Jurkat, Clone E6-1 (cell line): ENCODE results near the gene MEF2C. TPM values are rescaled to one million over a fixed set of nuclear protein-coding genes. Genes with fewer than 3 reads are reported as not detected.
"Not testable (repeated sequence)": the region's sequence is repeated elsewhere in the genome, so short reads cannot be mapped to it uniquely, and the experiment has no call there.

ENCODE experiments used
- DNase-seq: peaks from one replicate; pipeline ENCODE4 v3.0.0-alpha.2; 2011; ENCODE audit warnings: low read depth, low spot score
- H3K4me3 ChIP-seq: 2 replicates; pipeline ENCODE4 v1.5.1; 2011; ENCODE audit warnings: mild to moderate bottlenecking, low read length, control low read depth, moderate library complexity
- polyA plus RNA-seq: library from polyadenylated mRNA; unstranded; fragments of >200 nt; gene quantifications from one replicate; pipeline ENCODE4 v1.2.1, GENCODE V29; 2012; ENCODE audit warnings: missing spikeins; ENCODE audit not compliant: insufficient read length, insufficient read depth

MEF2C gene
- 0.93 TPM for polyA plus RNA-seq

DNA sequence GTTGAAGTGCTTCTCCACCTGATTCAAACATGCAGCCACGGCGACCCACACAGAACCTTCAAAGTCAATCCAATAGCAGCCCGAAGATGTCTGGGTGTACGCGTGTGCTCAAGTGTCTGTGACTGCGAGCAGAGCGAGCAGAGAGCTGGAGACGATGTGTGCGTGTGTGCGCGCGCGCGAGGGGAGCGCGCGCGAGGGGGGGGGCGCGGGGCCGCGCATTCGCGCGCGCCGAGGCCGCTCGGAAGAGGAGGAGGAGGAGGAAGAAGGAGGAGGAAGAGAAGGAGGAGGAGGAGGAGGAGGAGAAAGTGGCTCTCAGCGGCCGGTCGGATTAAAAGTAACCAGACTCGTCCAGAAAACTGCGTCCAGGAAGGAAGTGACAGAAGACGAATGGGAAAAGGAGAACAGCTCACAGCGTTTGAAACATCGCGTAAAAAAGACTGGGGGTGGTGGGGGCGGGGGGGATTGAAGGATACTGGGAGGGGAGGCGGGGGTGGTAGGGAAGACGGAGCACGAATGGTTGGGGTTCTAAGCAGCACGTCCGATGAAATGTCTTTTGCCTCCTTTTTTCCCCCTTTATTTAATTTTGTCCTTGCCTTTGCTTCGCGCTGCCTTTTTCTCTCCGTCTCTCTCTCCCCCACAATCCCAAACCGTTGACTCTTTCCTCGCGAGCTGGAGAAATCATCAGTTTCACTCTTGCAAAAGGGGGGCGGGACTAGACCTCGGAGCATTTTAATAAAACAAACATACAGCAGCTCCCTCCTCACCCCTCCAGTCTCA, at the start of gene MEF2C:
MEF2C (minus strand) TSS at position 126 of the 777 bp plus-strand sequence. CDS start 59,396 bp downstream, outside the sequence.
- no peak for DNase-seq
- H3K4me3 ChIP-seq = no peak within 1 kb of the TSS

DNA sequence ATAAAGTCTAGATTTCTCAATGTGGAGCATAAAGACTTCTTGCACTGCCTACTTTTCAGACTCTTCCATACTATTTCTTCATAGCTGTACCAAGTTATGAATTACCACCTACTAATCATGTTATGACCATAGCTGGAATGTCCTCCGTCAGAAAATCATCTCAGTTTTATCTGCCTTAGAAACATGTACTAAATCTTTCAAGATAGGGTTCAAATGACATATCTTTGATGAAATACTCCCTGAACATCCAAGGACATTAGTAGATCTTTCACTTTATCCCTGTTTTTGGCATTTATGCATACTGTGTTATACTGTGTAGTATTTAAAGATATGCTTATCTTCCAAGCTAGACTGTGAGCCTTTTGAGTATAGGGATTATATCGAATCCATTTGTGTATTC, 49.6 kb upstream of the MEF2C start:
- no peak for DNase-seq
- no peak overlapping the region for H3K4me3 ChIP-seq

DNA sequence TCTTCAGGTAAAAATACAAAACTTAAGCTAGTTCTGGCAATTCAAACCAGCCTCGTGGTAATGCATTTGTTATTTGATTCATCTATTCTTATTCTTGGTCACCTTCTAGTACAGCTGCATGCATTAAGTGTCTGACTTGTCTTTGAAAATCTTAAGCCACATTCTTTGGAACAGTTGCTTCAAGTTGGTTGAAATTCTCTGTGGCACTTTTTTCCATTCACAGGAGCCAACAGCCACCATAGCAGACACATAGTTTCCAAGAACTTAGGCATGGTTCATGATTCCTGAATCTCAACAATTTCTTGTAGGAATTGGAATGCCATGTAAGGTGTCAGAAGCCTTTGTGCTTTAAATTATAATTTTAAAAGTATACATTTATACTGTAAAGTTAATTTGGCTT, 47.4 kb upstream of the MEF2C start:
- no peak for DNase-seq
- H3K4me3 ChIP-seq = no peak overlapping the region

DNA sequence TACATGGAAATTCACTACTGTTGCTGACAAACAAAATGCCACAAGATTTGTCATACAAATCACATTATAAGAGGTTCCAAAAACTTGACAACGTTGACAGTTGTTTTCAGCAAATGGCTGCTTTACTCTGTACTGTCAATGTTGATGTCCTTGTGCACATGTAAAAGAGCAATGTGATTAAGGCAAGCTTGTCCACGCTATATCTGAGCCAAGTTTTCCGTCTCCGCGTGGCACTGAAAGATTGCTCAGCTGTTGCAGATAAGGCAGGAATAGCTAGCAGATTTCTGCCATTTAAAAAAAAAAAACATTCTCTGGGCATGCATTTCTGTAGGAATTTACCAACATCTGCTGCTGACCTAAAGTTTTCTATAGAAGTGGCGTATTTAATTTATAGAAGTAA, 46.4 kb upstream of the MEF2C start:
- H3K4me3 ChIP-seq = no peak overlapping the region
- DNase-seq = no peak

DNA sequence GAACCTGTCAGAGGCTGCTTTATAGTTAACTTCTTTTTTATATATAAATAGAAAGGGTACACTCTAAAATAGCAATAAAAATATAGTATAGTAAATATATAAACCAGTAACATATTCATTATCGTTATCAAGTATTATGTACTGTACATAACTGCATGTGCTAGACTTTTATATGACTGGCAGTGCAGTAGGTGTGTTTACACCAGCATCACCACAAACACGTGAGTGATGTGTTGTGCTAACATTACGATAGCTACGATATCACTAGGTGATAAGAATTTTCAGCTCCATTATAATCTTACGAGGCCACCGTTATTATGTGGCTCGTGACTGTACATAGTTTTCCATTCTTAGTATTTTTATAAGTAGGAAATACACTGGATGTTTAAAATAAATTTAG, 43.8 kb upstream of the MEF2C start:
- DNase-seq = no peak
- H3K4me3 ChIP-seq = no peak overlapping the region

DNA sequence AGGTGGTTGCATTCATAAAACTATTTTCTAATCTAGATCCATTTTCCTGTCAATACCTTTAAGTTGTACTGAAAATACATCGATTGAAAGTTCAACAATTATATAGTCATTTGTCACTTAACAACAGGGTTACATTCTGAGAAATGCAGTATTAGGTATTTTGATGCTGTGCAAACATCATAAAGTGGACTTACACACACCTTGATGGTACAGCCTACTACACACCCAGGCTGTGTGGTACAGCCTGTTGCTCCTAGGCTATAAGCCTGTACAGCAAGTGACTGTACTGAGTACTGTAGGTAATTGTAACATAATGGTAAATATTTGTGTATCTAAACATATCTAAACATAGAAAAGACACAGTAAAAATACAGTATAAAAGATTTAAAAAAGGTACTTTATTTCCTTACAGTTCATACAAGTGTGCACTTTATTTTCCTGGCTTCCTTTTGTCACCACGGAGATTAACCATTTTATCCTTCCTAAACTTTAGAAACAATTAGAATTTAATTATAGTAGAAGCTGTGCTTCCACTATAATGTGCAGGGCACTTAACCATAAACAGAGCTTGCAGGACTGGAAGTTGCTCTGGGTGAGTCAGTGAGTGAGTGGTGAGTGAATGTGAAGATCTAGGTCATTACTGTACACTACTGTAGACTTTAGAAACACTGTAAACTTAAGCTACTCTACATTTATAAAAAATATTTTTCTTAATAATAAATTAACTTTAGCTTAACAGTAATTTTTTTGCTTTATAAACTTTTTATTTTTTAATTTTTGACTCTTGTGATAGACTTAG, 42.9 kb upstream of the MEF2C start:
- no peak for DNase-seq
- H3K4me3 ChIP-seq = no peak overlapping the region

DNA sequence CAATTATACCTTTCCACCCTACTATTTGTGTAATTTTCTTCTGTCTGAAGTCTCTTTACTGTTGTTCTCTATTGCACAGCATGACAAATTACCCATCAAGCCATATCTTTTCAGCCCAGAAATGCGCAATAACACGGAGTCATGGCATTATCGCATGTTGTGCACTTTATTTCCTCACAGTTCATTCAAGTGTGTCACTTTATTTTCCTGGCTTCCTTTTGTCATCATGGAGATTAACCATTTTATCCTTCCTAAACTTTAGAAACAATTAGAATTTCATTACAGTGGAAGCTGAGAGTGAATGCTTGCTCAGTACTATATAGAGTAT, 41.3 kb upstream of the MEF2C start:
- DNase-seq = no peak
- no peak overlapping the region for H3K4me3 ChIP-seq

DNA sequence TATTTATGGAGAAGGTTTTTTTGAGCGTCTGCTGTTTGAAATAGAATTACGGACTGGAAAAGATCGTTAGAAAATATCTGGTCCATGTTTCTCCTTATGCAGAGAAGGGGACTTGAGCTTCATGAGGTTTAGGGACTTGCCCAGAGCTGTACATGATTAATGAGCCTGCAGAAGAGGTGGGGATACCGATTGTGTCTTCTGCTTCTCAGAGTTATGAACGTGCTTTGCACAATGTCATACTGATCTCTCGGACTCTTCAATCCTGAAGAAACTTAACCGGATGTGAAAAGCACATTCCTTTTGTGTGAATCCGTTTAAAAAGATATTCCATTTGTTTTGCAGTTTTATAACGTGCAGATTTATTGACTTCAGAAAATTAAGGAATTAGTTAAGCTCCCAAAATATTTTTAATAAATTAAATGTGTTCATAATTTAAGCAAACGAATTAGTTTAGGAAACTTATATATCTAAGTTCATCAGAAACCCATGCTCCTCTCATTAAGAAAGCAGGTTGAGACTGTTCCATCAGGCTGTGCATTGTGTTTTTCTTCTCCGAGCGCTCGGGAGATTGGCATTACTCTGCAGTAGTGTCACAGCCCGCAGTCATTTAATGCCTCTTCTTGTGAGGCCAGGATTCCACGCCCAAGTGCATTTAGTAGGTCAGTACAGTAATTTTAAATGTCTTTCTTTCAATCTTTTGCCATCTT, 40.8 kb upstream of the MEF2C start:
- H3K4me3 ChIP-seq = no peak overlapping the region
- DNase-seq = no peak

DNA sequence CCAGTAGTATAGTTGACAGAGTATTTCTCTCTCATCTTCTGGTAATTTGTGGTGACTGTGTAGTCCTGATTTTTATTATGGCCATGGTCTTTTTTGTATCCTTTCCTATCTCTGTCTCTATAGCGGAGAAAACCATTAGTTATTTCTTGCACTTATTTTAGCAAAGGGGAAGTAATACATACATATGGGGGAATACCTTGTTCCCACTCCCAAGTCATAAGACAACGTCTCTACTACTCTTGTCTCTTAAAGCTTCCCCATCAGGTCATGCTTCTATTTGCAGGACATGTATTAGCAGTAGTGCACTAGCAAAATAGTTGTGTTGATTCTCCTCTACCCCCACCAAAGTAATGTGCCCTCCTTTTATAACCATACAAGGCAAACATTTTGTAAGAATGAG, 29.8 kb upstream of the MEF2C start:
- H3K4me3 ChIP-seq, DNase-seq: not testable (repeated sequence)

DNA sequence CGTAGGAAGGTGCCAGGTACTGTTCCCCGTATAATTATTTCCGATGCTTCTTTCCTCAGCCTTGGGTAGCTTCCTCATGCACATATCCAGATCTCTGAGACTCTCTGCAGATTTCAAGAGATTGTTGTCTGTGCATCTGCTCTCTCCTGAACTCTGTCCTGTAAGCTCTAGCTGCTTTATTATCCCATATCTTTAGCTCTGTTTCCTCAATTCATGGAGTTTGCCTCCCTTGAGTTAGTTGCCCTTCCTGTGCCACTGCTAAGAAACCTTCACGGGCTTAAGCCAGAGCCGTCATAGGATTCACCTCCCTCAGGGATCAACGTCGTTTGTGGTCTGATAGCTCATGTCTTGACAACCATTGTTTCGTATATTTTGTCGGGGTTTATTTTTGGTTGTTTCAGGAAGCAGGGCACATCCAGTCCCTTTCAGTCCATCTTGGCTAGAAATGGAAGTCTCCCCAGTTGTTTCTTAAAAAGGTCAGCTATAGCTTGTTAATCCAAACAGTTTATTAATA, 28.1 kb upstream of the MEF2C start:
- not testable (repeated sequence) for H3K4me3 ChIP-seq, DNase-seq

DNA sequence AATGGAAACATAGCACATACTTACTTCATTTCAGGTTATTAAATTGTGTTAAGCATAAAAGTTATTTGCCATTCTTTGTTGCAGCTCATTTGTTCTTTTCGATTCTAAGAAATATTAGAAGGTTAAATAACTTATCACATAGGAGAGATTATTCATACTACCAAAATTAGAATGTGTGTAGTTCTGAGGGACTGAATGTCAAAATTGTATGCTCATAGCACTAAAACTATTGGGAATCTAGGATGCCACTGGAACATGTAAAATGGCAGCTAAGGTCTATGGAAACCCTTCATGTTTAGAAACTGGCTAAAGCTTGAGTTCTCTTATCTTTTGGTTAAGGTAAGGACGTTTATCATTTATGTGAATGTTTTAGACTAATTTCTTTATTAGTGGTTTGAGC, 21.5 kb upstream of the MEF2C start:
- not testable (repeated sequence) for DNase-seq, H3K4me3 ChIP-seq

DNA sequence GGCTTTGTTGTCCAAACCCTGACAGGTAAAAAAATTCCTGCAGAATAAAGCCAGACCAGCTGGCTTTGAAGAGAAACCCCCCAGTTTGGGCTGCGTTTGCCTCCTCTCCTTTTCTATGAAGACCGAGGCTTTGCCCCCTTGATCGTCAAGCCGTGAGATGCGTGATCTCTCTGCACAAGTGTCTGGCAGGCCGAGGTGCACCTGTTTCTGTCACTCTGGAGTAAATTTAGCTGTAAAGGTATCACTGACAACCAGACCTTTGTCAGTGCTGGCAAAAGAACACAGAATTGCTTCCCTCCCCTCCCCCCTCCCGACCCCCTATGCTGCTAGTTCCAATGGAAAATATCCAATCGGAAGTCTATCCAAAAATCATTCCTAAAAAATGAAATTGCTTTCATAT, 21.0 kb upstream of the MEF2C start:
- DNase-seq, H3K4me3 ChIP-seq: not testable (repeated sequence)

DNA sequence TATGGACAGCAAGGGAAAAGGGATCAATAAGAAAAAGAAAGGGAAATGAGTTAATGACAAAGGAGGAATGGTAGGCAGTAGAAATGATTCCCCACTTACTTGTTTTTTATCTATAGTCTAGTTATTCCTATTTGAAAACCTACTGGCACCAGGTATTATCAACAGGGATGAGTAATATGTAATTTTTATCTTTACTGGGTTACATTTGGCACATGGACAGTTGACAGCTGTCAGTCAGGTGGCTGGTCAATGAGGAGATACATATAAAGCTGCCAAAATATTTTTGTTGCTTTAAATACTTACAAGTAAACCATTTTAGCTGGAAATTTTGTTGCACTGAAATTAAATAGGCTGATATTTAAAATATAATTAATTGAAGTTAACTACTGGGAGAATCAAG, 18.1 kb upstream of the MEF2C start:
- DNase-seq, H3K4me3 ChIP-seq: not testable (repeated sequence)

DNA sequence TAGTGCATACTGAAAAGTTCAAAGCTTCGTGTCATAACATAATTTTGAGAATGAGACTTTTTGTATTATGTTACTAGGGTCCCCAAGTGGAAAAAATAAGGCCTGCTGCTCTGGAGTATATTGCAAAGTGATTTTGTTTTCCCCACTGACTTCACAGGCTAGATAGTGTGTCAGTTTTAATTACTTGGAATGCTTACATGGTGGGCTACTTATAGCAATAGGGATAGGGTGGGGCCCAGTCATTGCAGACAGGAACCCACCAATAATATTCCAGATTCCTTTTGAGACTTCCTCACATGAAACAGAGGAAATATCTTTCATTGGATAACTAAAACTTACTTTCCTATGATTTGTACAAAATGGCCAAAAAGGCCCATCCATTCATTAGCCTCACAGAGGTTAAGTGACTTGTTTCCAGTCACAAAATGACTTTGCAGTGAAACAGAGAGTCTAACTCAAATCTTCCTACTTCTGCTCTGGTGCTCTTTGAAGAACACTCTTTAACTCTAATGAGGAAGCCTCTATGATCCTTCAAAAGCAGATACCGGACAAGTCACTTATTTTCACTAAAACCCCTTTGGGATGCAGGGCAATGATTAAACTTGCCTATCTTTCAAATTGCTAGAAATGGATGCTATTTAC, 16.2 kb upstream of the MEF2C start:
- no peak for DNase-seq
- H3K4me3 ChIP-seq = no peak overlapping the region

DNA sequence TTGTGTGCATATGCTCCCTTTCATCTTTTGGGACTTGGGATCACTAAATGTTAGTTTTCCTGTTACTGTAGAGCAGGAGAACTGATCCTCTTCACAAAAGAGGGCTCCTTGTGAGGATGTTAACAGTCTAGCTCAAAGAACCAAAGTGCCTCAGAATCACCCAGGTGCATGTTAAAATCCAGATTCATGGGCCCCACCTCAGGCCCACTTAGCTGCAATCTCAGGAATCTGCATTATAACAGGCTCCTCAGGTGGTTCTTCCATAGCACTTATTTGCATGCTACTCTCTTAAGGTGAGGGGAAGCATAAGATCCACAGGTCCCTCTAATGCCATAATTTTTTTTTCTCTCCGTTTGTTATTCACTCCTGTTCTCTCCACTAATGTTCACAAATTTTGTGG, 14.8 kb upstream of the MEF2C start:
- no peak for DNase-seq
- H3K4me3 ChIP-seq = no peak overlapping the region

DNA sequence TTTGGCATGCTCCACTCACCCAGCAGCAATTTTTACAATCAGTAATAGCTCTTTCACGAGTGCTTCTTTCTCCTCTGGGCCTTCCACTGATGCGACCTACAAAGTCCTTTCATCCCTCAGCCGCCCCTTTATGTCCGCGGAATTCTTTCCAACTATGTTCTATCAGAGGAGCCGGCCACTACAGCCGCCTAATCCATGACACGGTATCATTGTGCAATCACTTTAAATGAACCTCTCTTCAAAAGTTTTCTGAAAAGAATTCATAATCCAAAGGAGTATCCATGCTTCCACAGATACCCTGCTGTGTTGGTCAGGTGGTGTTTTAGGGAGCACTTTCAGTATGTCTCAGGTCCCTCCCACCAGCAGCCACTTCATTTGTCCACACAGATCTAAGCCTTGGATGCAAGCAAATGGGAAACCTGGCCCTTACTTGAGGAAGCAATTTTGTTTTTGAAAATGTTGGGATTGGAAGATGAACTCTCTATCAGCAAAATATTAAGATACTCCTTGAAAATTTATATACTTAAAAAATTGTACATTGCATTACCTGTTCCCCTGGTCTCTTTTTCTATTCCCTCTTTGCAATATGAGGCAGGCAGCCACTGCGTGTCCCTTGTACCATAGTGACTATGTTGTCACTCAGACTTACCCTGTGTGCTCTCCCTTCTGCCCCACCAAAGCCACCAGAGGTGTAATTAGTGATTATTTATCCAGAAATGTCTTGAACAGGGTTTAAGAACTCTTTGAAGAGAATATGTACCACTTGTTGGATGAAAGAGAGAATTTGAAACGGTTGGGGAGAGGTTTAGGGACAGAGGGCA, 12.9 kb upstream of the MEF2C start:
- no peak for DNase-seq
- H3K4me3 ChIP-seq = no peak overlapping the region

DNA sequence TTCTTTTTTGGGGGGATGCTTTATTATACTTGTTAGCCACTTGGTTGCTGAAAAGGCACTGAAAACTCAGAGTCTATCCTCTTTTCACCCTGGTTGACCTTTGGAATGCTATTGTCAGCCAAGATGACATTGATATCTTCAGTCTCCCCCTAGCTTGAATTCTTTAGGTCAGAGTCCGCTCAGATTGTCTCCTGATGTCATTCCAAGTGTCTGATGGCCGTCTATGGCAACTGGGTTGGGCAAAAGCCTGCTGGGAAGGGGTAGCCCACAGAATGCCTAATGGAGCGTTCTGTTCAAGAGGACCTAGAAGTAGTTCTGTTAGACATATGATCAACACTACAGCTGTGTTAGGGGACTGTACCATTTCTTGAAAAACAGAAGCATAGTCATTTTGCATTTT, 9.7 kb upstream of the MEF2C start:
- DNase-seq = no peak

DNA sequence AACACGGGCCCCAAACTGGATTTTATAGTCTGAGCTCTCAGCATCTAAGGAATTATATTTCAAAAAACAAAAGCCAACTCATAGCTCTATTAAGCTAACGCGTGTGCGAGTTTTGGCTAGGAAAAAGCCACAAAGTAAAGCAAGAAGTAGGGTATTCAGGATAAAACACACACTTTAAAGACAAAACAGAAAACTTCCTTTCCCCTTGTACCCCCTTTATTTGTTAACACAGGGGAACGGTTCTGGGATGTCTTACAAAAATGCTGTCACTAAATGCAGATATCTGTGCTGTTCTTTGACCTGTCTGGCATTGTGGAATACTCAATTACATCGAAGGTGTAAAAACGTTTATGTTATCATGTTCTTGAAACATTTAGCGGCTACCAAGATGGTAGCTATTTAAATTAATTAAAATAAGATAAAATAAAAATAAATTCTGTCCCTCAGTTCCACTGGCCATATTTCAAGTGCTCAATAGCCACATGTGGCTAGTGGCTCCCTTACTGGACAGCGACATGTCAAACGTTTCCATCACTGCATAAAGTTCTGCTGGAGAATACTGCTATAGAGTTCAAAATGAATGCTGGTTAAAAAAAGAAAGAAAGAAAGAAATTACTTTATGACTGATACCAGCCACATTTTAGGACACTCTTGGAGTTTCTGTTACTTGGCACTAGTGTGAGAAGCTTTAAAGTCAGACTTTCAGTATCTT, 7.2 kb upstream of the MEF2C start:
- no peak overlapping the region for H3K4me3 ChIP-seq
- no peak for DNase-seq

More for the DNA sequence above, 9.7 kb upstream of the MEF2C start:
- H3K4me3 ChIP-seq = no peak overlapping the region
